ENCODE results near the gene ME1. TPM values are rescaled to one million over a fixed set of nuclear protein-coding genes. Genes with fewer than 3 reads are reported as not detected.
"Not testable (repeated sequence)": the region's sequence is repeated elsewhere in the genome, so short reads cannot be mapped to it uniquely, and the experiment has no call there.

ME1 gene
- polyA plus RNA-seq (ENCODE audit: insufficient read length in 12 of 12): 1 to 10 TPM in 10 of 12 donors, not detected in 2; 1.5 to 2.4 (median 1.9) TPM
- long read RNA-seq, donor 1, partial matches to known transcripts: 0 of 3 reads
- long read RNA-seq, donor 1, other reads (novel, unspliced or antisense): 0 of 3 reads
- long read RNA-seq, donor 2: 0 reads
- long read RNA-seq, donor 3: 0 reads
- long read RNA-seq, donor 4: 0 reads
- long read RNA-seq, donor 5: 0 reads
- long read RNA-seq, donor 6: 0 reads
- long read RNA-seq, donor 7: 0 reads
- long read RNA-seq, donor 8, partial matches to known transcripts: 0 of 1 reads
- long read RNA-seq, donor 8, other reads (novel, unspliced or antisense): 0 of 1 reads
- long read RNA-seq, donor 9: 0 reads
- long read RNA-seq, donor 10: 0 reads
- long read RNA-seq, donor 11, partial matches to known transcripts: 0 of 1 reads
- long read RNA-seq, donor 11, other reads (novel, unspliced or antisense): 0 of 1 reads

DNA sequence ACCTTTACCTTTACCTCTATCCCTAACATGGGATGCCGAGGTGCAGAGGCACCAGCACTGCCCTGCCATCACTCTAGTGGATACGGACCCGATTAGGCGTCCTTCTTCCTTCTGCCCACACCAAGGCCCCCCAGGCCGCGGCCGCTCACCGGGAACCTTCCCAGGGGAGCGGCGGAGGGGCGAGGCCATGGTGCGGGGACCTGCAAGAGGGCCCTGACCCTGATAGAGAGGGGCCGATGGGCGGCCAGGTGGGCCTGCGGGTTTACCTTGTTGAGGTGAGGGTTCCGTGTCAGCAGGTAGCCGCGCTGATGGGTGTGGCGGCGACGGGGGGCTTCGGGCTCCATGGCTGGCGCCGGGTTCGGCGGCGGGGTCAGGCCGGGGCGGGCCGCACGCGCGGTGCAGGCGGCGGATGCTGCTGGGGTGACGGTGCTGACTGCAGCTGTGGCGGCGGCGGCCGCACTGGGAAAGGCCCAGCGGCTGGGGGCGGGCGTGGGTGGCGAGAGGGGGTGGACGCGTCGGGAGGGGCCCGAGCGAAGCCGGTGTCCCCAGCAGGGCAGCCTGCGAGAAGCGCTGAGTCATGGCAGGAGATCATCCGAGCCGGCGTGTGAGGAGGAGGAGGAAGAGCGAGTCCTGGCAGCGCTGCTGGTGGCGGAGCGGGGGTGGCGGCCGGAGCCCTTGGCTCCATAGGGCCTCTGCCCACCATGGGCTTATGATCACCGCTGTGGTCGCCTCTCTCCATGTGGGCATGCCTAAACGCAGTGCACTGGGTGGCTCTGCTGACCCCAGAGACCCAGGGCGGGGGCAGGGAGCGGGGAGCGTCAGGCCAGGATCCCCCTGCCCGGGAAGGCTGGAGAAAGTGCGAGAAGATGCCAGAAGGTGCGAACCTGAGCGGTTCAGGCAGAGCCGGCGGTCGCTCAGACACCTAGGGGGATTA lies at the start of gene ME1:
Gene ME1 (minus strand): TSS at position 441 of the 934 bp plus-strand sequence. CDS start 97 bp downstream, at position 344.
- peak; percentile 35 for DNase-seq

DNA sequence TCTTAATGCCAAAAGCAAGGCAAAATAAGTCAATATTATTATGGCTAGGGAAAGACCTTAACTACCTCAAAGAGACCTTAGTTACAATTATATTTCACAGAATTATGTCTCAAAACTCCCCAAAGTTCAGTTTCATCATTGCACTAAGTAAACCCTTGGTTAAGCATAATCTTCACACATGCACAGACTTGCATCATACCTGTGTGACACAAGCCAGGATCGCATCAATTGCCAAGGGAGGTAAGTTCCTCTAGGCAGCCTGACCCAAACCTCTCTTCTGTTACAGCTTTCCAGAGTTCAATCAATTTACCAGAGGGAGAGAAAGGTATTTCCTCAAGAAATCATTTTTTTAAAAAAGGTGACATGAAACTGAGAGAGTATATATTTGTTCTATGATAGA lies 49.6 kb upstream of the ME1 start:
- DNase-seq: no peak

DNA sequence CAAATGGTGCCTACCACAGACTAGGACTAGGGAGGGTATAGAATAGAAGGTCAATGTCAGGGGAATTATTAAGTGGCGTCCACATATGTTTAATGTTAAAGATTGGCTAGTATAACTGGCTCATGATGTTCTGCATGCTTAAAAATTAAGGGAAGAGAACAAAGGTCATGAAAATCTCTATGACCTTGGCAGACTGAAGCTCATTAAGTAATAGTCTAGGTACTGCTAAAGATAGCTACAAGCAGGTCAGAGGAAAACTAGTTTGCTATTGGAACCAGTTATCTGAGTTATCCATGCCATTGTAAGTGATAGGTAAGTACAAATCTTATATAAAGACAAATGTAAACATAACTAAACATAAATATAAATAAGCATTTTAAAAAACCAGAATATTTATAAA lies 48.5 kb upstream of the ME1 start:
- DNase-seq: no peak

DNA sequence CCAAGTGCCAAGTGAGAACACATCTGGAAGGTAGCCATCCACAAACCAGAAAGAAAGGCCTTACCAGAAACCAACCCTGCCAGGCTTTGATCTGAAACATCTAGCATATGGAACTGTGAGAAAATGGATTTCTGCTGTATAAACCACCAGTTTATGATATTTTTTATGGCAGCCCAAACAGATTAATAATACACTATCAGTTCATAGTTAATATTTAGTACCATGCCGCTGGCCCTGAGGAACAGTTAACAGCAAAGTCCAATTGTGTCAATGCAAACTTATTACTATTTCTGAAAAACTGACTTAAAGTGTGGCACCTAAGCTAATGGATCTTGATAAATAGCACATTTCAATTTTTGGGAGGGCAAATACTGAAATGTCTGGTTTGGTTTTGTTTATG lies 46.1 kb upstream of the ME1 start:
- DNase-seq: no peak

DNA sequence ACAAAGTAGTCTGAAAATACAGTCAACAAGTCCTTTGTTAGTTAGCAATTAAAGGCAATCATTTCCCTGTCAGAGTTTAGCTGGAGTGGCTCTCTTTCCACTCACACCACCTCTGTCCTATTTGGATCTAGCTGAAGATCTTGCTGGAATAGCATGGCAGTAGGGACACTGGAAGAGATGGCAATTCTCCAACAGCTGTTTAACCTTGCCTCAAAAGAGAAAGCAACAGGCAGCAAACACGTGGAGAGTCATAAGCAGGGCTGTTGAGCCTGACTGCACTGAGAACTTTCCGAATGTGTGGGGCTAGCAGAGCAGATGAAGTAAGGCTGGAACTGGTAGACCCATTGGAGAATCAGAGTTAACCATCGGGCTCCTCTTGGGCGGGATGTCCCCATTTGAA lies 43.5 kb upstream of the ME1 start:
- DNase-seq: no peak

DNA sequence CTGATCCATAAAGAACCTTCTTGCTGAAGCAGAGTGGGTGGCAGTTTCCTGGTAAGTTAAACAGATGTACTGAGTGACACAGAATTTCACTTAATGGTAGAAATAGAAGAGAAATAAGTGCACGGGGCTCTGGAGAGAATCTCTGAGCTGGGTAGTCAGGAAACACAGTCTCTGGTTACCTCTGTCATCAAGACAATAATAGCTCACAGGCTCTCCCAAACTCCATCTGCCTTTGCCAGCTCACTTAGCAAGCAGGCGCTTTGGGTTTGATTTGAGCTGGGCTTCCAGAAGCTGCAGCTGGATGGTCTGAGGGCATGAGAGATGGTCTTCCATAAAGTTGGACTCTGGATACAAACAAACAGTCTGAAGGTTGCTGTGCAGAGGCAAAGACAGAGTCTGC lies 41.9 kb upstream of the ME1 start:
- no peak for DNase-seq

DNA sequence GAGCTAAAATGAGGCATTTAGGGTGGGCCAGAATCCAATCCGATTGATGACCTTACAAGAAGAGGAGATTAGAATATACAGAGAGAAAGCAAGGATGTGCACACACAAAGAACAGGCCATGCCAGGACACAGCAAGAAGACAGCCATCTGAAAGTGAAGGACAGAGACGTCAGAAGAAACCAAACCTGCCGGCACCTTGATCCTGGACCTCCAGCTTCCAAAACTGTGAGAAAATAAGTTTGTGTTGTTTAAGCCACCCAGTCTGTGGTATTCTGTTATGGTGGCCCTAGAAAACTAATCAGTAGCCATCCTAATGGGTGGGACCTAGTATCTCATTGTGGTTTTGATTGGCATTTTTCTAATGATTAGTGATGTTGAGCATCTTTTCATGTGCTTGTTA lies 39.7 kb upstream of the ME1 start:
- DNase-seq: no peak

DNA sequence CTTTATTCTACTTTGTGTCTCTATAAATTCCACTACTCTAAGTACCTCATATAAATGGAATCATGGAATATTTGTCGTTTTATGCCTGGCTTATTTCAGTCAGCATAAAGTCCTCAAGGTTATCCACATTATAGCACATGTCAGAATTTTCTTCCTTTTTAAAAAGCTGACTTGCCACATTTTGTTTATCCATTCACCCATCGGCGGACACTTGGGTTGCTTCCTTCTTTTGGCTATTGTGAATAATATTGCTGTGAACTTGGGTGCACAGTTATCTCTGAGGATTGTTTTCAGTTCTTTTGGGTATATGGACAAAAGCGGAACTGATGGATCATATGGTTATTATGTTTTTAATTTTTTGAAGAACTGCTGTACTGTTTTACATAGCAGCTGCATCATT lies 39.1 kb upstream of the ME1 start:
- DNase-seq: no peak

DNA sequence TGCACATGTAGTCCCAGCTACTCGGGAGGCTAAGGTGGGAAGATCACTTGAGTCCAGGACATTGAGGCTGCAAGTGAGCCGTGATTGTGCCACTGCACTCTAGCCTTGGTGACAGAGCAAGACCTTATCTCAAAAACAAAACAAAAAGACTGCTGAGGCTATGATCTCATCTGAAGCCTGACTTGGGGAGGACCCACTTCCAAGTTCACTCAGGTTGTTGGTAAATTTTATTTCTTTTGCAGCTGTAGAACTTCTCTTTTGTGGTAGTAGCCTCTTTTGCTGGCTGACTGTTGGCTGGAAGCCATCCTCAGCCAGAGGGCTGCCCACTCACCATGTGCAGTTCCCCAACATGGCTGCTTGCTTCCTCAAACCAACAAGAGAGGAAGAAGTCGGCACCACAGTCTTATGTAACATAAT lies 36.8 kb upstream of the ME1 start:
- DNase-seq: no peak

DNA sequence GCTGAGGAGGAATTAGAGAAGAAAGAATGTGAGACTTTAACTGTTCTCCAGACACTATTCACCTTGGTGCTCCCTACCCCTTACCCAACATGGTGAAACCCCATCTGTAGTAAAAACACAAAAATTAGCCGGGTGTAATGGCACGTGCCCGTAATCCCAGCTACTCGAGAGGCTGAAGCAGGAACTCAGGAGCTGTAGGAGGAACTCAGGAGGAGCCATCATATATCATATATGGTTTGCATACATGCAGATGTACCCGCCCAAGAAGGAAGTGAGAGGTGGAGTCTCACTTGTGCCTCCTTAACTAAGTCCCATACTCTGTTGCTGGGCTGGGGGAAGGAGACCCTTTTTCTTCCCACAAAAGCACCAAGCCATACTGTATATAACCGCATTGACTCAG lies 35.5 kb upstream of the ME1 start:
- no peak for DNase-seq

DNA sequence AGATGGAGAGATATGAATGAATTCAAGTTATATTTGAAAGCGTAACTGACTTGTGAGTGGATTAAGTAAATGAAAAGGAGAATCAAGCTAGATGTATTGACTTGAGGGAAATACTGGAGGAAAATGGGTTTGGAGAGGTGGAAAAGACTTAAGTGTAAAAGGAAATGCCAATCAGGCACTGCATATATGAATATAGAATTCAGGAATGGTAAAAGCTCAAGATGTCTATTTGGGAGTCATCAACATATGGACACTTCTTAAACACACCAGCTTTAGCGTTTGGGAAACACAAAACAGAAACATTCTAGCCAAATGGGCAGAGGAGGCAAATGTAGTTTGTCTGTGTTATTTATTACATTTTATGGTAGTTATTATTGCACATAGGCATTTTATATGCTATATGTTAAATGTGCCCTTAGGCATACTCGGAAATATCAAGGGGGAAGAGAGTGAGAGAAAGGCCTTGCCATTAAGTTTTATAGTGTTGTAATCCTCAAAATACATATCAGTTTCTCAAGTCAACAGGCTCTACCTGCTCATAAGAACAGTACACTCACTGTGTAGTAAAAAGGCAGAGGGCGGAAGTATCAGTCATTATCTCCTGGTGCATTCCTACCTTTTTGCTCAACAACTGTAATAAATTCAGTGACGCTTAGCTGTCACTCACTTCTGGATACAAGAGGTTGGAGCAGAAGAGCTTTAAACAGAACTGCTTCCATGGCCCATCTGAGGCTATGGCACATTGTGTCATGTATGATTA lies 33.7 kb upstream of the ME1 start:
- no peak for DNase-seq

DNA sequence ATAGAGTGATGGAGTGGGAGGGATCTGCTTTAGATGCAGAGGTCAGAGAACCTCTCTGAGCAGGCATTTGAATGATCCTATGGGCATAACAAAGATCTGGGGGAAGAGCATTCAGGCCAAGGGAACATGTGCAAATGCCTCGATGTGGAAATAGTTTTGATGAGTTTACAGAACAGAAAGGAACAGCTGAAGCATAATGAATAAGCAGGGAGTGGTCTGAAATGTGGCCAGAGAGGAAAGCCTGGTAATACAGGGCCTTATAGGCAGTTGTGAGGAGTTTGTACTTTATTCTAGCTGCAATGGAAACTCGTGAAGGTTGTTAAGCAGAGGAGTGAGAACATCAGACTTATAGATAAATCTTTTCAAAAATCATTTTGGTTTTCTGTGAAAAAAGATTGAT lies 33.0 kb upstream of the ME1 start:
- DNase-seq: no peak

DNA sequence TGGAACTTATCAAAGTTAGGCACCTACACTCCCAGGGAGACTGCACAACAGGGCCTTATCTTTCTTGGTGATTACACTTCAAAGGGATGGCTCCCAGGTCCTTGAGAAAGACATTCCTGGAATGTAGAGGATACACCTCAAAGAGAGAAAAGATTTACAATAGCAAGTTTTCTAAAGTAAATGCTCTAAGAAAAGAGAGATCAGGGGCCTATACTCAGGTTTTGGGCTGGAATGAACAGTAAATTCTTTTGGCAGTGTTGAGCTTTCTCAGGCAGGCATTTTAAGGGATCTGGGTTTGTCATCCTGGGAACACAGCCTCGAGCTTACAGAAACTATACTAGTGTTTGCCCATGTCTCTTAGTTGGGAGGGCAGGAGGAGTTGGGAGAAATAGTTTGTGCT lies 31.7 kb upstream of the ME1 start:
- no peak for DNase-seq

DNA sequence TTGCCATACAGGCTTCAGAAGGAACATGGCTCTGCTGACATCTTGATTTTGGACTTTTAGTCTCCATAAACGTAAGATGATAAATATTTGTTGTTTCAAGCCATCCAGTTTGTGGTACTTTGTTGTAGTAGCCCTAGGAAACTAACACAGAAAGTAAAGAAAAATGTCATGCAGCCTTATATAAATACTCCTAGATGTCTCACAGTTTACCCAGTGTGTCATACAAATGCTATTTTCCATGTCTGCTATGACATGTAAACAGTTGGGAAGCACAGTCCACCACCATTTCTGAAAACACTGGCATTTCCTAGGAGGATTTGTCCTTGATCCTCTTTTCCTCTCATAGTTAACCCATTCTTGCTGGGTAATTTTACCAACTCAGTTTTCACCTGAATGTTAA lies 30.6 kb upstream of the ME1 start:
- DNase-seq: no peak

DNA sequence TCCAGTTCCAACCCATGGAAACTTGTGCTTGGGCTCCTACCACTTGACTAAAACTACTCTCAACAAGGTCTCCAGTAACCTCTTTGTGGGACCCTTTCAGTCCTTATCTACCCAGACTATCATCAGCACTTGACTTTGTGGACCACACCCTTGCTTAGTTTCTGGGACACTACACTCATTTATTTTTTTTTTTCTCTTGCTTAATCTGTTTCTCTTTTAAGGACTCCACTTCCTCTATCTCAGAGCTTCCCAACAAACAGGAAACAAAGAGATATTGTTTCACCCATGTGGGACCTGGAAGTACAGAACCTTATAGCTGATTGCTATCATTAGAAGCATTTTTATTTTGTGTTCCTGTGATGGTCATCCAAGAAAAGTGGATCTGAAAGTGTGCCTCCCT lies 28.8 kb upstream of the ME1 start:
- DNase-seq: no peak

DNA sequence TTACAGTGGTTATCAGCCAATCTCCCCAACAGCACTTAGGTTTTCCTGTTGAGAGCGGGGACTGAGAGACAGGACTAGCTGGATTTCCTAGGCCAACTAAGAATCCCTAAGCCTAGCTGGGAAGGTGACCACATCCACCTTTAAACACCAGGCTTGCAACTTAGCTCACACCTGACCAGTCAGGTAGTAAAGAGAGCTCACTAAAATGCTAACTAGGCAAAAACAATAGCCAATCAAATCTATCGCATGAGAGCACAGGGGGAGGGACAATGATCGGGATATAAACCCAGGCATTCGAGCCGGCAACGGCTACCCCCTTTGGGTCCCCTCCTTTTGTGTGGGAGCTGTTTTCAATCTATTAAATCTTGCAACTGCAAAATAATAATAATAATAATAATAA lies 19.2 kb upstream of the ME1 start:
- not testable (repeated sequence) for DNase-seq

DNA sequence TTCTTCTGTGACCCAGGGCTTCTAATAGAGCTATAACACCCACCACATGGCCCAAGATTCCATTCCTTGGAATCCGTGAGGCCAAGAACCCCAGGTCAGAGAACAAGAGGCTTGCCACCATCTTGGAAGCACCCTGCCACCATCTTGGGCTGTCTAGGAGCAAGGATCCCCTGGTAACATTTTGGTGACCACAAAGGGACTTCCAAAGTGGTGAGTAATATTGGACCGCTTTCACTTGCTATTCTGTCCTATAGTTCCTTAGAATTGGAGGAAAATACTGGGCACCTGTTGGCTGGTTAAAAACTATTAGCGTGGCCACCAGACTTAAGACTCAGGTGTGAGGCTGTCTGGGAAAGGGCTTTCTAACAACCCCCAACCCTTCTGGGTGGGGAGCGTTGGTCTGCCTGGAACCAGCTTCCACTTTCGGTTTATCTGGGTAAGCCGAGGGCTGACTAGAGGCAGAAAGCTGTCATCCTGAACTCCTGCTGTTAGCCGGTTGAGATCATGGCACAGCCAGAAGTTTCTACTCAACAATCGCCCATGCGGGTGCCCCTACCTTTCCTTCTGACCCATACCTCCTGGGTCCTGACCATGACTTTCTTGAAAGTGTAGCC lies 13.3 kb upstream of the ME1 start:
- not testable (repeated sequence) for DNase-seq

DNA sequence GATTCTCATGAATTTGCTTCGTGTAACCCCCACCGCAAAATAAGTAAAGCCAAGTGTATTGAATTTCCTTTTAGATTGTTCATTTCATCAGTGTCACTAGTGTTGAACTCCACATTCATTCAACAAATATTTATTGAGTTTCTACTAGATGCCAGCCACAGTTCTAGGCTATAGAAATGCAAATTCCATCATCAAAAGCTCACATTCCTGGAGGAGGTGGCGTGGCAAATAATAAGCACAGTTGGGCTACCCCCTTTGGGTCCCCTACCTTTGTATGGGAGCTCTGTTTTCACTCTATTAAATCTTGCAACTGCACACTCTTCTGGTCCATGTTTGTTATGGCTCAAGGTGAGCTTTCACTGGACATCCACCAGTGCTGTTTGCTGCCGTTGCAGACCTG lies 12.7 kb upstream of the ME1 start:
- no peak for DNase-seq

DNA sequence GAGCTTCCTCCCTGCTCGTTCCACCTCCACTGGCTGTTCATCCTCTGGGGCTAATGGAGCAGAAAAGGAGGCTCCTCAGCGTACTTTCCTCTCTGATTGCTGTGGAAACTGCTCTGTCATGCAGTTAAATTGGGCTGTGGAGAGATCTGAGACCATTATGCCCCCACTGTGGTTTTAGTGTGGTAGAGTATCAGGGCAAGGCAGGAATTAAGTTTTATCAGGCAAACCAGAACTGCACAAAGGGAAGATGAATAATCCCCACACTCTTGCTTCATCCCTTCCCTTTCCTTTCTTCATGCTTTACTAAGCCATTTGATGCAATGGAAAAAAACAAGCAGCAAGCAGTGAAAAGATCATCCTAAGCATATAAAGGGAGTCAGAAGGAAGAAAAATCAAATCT lies 11.9 kb upstream of the ME1 start:
- DNase-seq: no peak

DNA sequence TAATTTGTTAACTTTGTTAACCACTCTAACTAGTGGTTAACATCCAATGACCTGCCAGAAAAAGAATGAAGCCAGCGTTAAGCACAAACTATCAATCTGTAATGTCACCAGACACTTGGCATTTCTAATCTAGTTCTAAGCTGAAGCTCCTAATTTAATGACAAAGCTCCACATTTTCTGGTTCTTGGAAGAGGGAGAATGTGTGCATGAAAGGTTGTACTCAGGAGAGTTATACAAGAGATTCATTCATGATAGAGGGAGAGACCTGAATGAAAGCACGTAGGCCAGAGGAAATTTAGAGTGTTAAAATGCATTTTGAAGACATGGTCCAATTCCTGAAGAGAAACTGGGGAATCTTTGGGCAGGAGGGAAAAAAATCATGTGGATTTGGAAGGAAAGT lies 8.3 kb upstream of the ME1 start:
- no peak for DNase-seq

DNA sequence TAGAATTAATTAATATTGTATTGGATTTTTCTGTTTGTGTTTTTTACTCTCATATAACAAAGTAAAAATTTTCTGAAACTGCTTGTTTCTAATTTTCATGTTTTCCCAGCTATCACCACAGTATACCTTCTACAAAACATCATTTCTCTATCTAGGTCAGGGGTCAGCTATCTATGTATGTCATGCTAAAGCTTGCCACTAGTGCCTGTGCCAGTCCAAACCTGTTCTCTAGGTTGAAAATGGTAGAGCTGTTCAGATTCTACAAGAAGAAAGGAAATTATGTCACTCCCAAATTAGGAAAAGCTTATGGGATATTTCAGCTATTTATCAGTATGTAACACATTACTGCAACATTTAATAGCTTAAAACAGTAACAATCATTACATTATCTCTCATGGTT lies 5.8 kb upstream of the ME1 start:
- no peak for DNase-seq

DNA sequence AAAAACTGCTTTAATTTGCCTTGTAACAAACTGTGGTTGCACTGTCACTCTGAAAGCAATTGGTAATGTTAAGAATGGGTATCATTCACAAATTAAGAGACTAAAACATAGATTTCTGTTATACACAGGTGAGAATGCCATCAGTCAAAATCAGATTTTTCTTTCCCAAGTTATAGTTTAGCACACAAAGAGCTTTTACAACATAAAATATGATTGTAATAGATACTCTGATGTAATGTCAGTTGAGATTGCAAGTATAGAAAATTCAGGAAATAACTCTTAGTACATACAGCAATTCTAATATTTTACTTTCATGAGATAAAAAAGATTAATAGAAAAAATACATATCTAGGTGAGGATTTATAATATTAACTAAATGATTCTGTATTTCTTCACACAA lies 2.3 kb upstream of the ME1 start:
- DNase-seq: no peak

Measured in muscle of arm (tissue), 14 donors.